Activated naive CD4-positive, alpha-beta T cell treated with anti-CD3 and anti-CD28 coated beads, Interleukin-2, amount 10 ng/mL, durations not matched to agents 7 days and 5 days (primary cell): ENCODE measurements around the gene CEACAM6.

Experiments used
- CTCF ChIA-PET: fragments of 350-600 bp; sonication (Branson Sonifier 250); formaldehyde crosslinking; loops from one replicate; lab custom pipeline; 2021; ENCODE audit warnings: antibody characterized with exemption; lab: Charles Lee
- DNase-seq: peaks from one replicate; pipeline ENCODE4 v3.0.0-alpha.2; 2020
- H3K27ac Mint-ChIP-seq: one replicate; pipeline ENCODE4 v1.8.0; 2021; ENCODE audit warnings: mild to moderate bottlenecking, moderate library complexity, mixed read lengths
- H3K27me3 Mint-ChIP-seq: one replicate; pipeline ENCODE4 v1.8.0; 2021; ENCODE audit warnings: mild to moderate bottlenecking, mixed read lengths
- H3K36me3 Mint-ChIP-seq: one replicate; pipeline ENCODE4 v1.8.0; 2021; ENCODE audit warnings: mixed read lengths
- H3K4me1 Mint-ChIP-seq: one replicate; pipeline ENCODE4 v1.8.0; 2021; ENCODE audit warnings: mixed read lengths
- H3K4me3 Mint-ChIP-seq: one replicate; pipeline ENCODE4 v1.8.0; 2021; ENCODE audit warnings: mild to moderate bottlenecking, moderate library complexity, mixed read lengths
- H3K9me3 Mint-ChIP-seq: one replicate; pipeline ENCODE4 v1.8.0; 2021; ENCODE audit warnings: mixed read lengths

The CEACAM6 gene

GRCh38 chr19:41793414-41793727 is 38.0 kb downstream of the CEACAM6 start:
- CTCF ChIA-PET: interaction anchor here (0.5 to 6.1 kb wide), 19 partner anchors 9 to 164 kb away, joined by 3 to 158 read pairs (median 5); partner anchors contain the start of gene CEACAM6
- H3K9me3 Mint-ChIP-seq: no peaks in the 10 kb centered on the region
- no peaks in the 10 kb centered on the region for H3K4me1 Mint-ChIP-seq
- no peak overlapping the region for H3K4me3 Mint-ChIP-seq
- no peak for DNase-seq
- H3K27ac Mint-ChIP-seq: no peak overlapping the region
- H3K36me3 Mint-ChIP-seq: no peaks in the 10 kb centered on the region
- peaks cover 69% of the 10 kb centered on the region for H3K27me3 Mint-ChIP-seq

GRCh38 chr19:41795031-41795461 is 39.7 kb downstream of the CEACAM6 start:
- DNase-seq: peak; percentile 75
- Mint-ChIP-seq H3K27ac (no peak overlapping the region), H3K4me1 (no peaks in the 10 kb centered on the region), H3K4me3 (no peak overlapping the region), H3K36me3 (no peaks in the 10 kb centered on the region), H3K9me3 (no peaks in the 10 kb centered on the region), H3K27me3 (peaks cover 58% of the 10 kb centered on the region)
- CTCF ChIA-PET: interaction anchor here (0.6 to 6.1 kb wide), 23 partner anchors 8 to 586 kb away, joined by 3 to 158 read pairs (median 6); no protein-coding TSS in a partner anchor

- H3K4me3 Mint-ChIP-seq: no peak within 1 kb of the TSS
- H3K4me1 Mint-ChIP-seq: no peaks in the 10 kb centered on the region
- no peak for DNase-seq
- H3K36me3 Mint-ChIP-seq: no peaks in the 10 kb centered on the region
- H3K27ac Mint-ChIP-seq: no peak within 1 kb of the TSS
- peaks cover 68% of the 10 kb centered on the region for H3K27me3 Mint-ChIP-seq
- CTCF ChIA-PET: interaction anchor here (0.7 to 6.1 kb wide), 10 partner anchors 9 to 68 kb away, joined by 3 to 158 read pairs (median 8); no protein-coding TSS in a partner anchor
- H3K9me3 Mint-ChIP-seq: no peaks in the 10 kb centered on the region
These were observed 41.0 kb downstream of the CEACAM6 start, which contains the start of gene CEACAM3 for GRCh38 chr19:41796362-41796761. Gene CEACAM3, plus strand, starts transcription at chr19:41796587. Its CDS starts 91 bp downstream, at chr19:41796678.

- Mint-ChIP-seq H3K27me3 (peaks cover 64% of the 10 kb centered on the region), H3K9me3 (no peaks in the 10 kb centered on the region), H3K36me3 (no peaks in the 10 kb centered on the region), H3K4me1 (no peaks in the 10 kb centered on the region), H3K4me3 (no peak overlapping the region), H3K27ac (no peak overlapping the region)
- CTCF ChIA-PET: interaction anchor here (0.9 to 3.3 kb wide), 4 partner anchors 10 to 150 kb away, joined by 3 to 11 read pairs (median 8); no protein-coding TSS in a partner anchor
- DNase-seq: no peak
These were observed 41.6 kb downstream of the CEACAM6 start for GRCh38 chr19:41796901-41797300.

- H3K27ac Mint-ChIP-seq: no peak overlapping the region
- H3K36me3 Mint-ChIP-seq: no peaks in the 10 kb centered on the region
- H3K4me1 Mint-ChIP-seq: peaks cover 5% of the 10 kb centered on the region
- CTCF ChIA-PET: no interaction called here
- no peaks in the 10 kb centered on the region for H3K9me3 Mint-ChIP-seq
- peaks cover 47% of the 10 kb centered on the region for H3K27me3 Mint-ChIP-seq
- H3K4me3 Mint-ChIP-seq: no peak overlapping the region
- DNase-seq: no peak
These were observed 44.2 kb downstream of the CEACAM6 start for GRCh38 chr19:41799444-41800000.

GRCh38 chr19:41801031-41801430 is 45.7 kb downstream of the CEACAM6 start:
- no peak for DNase-seq
- Mint-ChIP-seq H3K4me1 (peaks cover 8% of the 10 kb centered on the region), H3K4me3 (no peak overlapping the region), H3K36me3 (no peaks in the 10 kb centered on the region), H3K9me3 (no peaks in the 10 kb centered on the region), H3K27ac (no peak overlapping the region), H3K27me3 (peaks cover 38% of the 10 kb centered on the region)
- CTCF ChIA-PET: interaction anchor here (1.5 to 5.4 kb wide), 2 partner anchors 9 to 48 kb away, joined by 6 to 28 read pairs; no protein-coding TSS in a partner anchor

GRCh38 chr19:41801792-41802211 is 46.5 kb downstream of the CEACAM6 start:
- Mint-ChIP-seq H3K27ac (no peak overlapping the region), H3K9me3 (no peaks in the 10 kb centered on the region), H3K4me3 (no peak overlapping the region), H3K4me1 (peaks cover 8% of the 10 kb centered on the region), H3K36me3 (no peaks in the 10 kb centered on the region), H3K27me3 (peaks cover 31% of the 10 kb centered on the region)
- no peak for DNase-seq
- CTCF ChIA-PET: interaction anchor here (1.5 to 5.4 kb wide), 3 partner anchors 9 to 49 kb away, joined by 5 to 28 read pairs (median 6); no protein-coding TSS in a partner anchor

- no peak overlapping the region for H3K27ac Mint-ChIP-seq
- no peaks in the 10 kb centered on the region for H3K36me3 Mint-ChIP-seq
- peaks cover 8% of the 10 kb centered on the region for H3K4me1 Mint-ChIP-seq
- no peaks in the 10 kb centered on the region for H3K9me3 Mint-ChIP-seq
- DNase-seq: no peak
- CTCF ChIA-PET: interaction anchor here (0.6 to 5.4 kb wide), 4 partner anchors 8 to 36 kb away, joined by 3 to 28 read pairs (median 4); no protein-coding TSS in a partner anchor
- H3K27me3 Mint-ChIP-seq: peaks cover 27% of the 10 kb centered on the region
- no peak overlapping the region for H3K4me3 Mint-ChIP-seq
These were observed 47.4 kb downstream of the CEACAM6 start for GRCh38 chr19:41802770-41803169.

GRCh38 chr19:41804336-41804735 is 49.0 kb downstream of the CEACAM6 start:
- Mint-ChIP-seq H3K27me3 (peaks cover 22% of the 10 kb centered on the region), H3K4me1 (peaks cover 8% of the 10 kb centered on the region), H3K4me3 (no peak overlapping the region), H3K36me3 (no peaks in the 10 kb centered on the region), H3K9me3 (no peaks in the 10 kb centered on the region), H3K27ac (no peak overlapping the region)
- DNase-seq: no peak
- CTCF ChIA-PET: interaction anchor here (0.6 to 5.4 kb wide), 6 partner anchors 9 to 52 kb away, joined by 3 to 28 read pairs (median 3); partner anchors contain the start of gene CEACAM3

- Mint-ChIP-seq H3K36me3 (no peaks in the 10 kb centered on the region), H3K27me3 (peaks cover 21% of the 10 kb centered on the region), H3K4me1 (peaks cover 8% of the 10 kb centered on the region), H3K27ac (no peak overlapping the region), H3K9me3 (no peaks in the 10 kb centered on the region), H3K4me3 (no peak overlapping the region)
- no peak for DNase-seq
- CTCF ChIA-PET: interaction anchor here (1.0 to 2.3 kb wide), 3 partner anchors 12 to 28 kb away, joined by 5 to 8 read pairs (median 7); no protein-coding TSS in a partner anchor
These were observed 51.8 kb downstream of the CEACAM6 start for GRCh38 chr19:41807176-41807575.

GRCh38 chr19:41808663-41809566 is 53.6 kb downstream of the CEACAM6 start:
- Mint-ChIP-seq H3K4me1 (peaks cover 8% of the 10 kb centered on the region), H3K4me3 (no peak overlapping the region), H3K36me3 (no peaks in the 10 kb centered on the region), H3K27me3 (peaks cover 25% of the 10 kb centered on the region), H3K27ac (no peak overlapping the region), H3K9me3 (no peaks in the 10 kb centered on the region)
- no peak for DNase-seq
- CTCF ChIA-PET: interaction anchor here (2.1 kb wide), 1 partner anchor 16 kb away, joined by 7 read pairs; no protein-coding TSS in a partner anchor

GRCh38 chr19:41810301-41810700 is 55.0 kb downstream of the CEACAM6 start:
- CTCF ChIA-PET: interaction anchor here (1.1 to 2.0 kb wide), 4 partner anchors 10 to 57 kb away, joined by 3 to 11 read pairs (median 6); partner anchors contain the start of gene CEACAM3
- H3K4me1 Mint-ChIP-seq: peaks cover 7% of the 10 kb centered on the region
- H3K36me3 Mint-ChIP-seq: no peaks in the 10 kb centered on the region
- H3K27ac Mint-ChIP-seq: no peak overlapping the region
- H3K27me3 Mint-ChIP-seq: peaks cover 26% of the 10 kb centered on the region
- DNase-seq: no peak
- no peak overlapping the region for H3K4me3 Mint-ChIP-seq
- H3K9me3 Mint-ChIP-seq: no peaks in the 10 kb centered on the region

- Mint-ChIP-seq H3K9me3 (no peaks in the 10 kb centered on the region), H3K27ac (no peak overlapping the region), H3K4me3 (no peak overlapping the region), H3K4me1 (peaks cover 9% of the 10 kb centered on the region), H3K36me3 (no peaks in the 10 kb centered on the region), H3K27me3 (peaks cover 26% of the 10 kb centered on the region)
- CTCF ChIA-PET: interaction anchor here (1.1 to 2.0 kb wide), 5 partner anchors 10 to 58 kb away, joined by 3 to 11 read pairs (median 4); partner anchors contain the start of gene CEACAM3
- no peak for DNase-seq
These were observed 55.7 kb downstream of the CEACAM6 start for GRCh38 chr19:41811036-41811435.

- Mint-ChIP-seq H3K4me1 (peaks cover 9% of the 10 kb centered on the region), H3K27me3 (peaks cover 26% of the 10 kb centered on the region), H3K27ac (no peak overlapping the region), H3K36me3 (no peaks in the 10 kb centered on the region), H3K9me3 (no peaks in the 10 kb centered on the region), H3K4me3 (no peak overlapping the region)
- CTCF ChIA-PET: interaction anchor here (1.4 kb wide), 1 partner anchor 24 kb away, joined by 4 read pairs; no protein-coding TSS in a partner anchor
- DNase-seq: no peak
These were observed 56.7 kb downstream of the CEACAM6 start for GRCh38 chr19:41811981-41812380.
